ENCODE measurements around the gene PTGIR. TPM values are rescaled to one million over a fixed set of nuclear protein-coding genes. Genes with fewer than 3 reads are reported as not detected.
A peak's percentile ranks its signal among the peaks of the same experiment; 100 is the strongest.

The PTGIR gene
- 2.5 and 2.9 TPM in 2 replicates for total RNA-seq

GRCh38 chr19:46624958-46625661 is at the start of gene PTGIR:
PTGIR (minus strand) TSS chr19:46625089; CDS start chr19:46624225, 864 bp downstream.
- H3K9me3 ChIP-seq (ENCODE audit: low read depth, low read length): no peaks in the 10 kb centered on the region
- no peaks in the 10 kb centered on the region for H3K36me3 ChIP-seq (ENCODE audit: insufficient read depth, low read length)
- peaks cover 16% of the 10 kb centered on the region for H3K79me2 ChIP-seq (ENCODE audit: insufficient read depth, low read length)
- peak within 1 kb of the TSS; percentile 65 for H3K4me3 ChIP-seq (ENCODE audit: insufficient read depth, low read length)
- peaks cover 44% of the 10 kb centered on the region for H3K4me1 ChIP-seq (ENCODE audit: insufficient read depth, low read length)
- peak within 1 kb of the TSS; percentile 87 for H3K4me2 ChIP-seq (ENCODE audit: insufficient read depth, low read length)
- peak within 1 kb of the TSS; percentile 92 for H2AFZ ChIP-seq (ENCODE audit: low read length)
- no peak for TF ChIP-seq CTCF (IDR thresholded peaks at IDR 0.05; ENCODE audit: extremely low read depth, low read depth, low read length)
- H3K27me3 ChIP-seq (ENCODE audit: insufficient read depth, low read length): no peaks in the 10 kb centered on the region
- DNase-seq (ENCODE audit: insufficient read length, low spot score, missing footprints): peak; percentile 96
- no peaks in the 10 kb centered on the region for H4K20me1 ChIP-seq (ENCODE audit: insufficient read depth, low read length)
- peak within 1 kb of the TSS; percentile 82 for H3K27ac ChIP-seq (ENCODE audit: low read depth, low read length)

GRCh38 chr19:46670813-46671212 is 45.9 kb upstream of the PTGIR start:
- Histone ChIP-seq H2AFZ (ENCODE audit: low read length) (no peak overlapping the region), H3K4me1 (ENCODE audit: insufficient read depth, low read length) (peaks cover 5% of the 10 kb centered on the region), H3K4me2 (ENCODE audit: insufficient read depth, low read length) (no peak overlapping the region), H3K79me2 (ENCODE audit: insufficient read depth, low read length) (no peaks in the 10 kb centered on the region), H4K20me1 (ENCODE audit: insufficient read depth, low read length) (no peaks in the 10 kb centered on the region), H3K4me3 (ENCODE audit: insufficient read depth, low read length) (no peak overlapping the region), H3K36me3 (ENCODE audit: insufficient read depth, low read length) (peaks cover 17% of the 10 kb centered on the region), H3K9me3 (ENCODE audit: low read depth, low read length) (no peaks in the 10 kb centered on the region), H3K27ac (ENCODE audit: low read depth, low read length) (no peak overlapping the region), H3K27me3 (ENCODE audit: insufficient read depth, low read length) (no peaks in the 10 kb centered on the region)
- DNase-seq (ENCODE audit: insufficient read length, low spot score, missing footprints): peak; percentile 82
- no peak for TF ChIP-seq CTCF (IDR thresholded peaks at IDR 0.05; ENCODE audit: extremely low read depth, low read depth, low read length)

GRCh38 chr19:46668662-46669061 is 43.8 kb upstream of the PTGIR start:
- H4K20me1 ChIP-seq (ENCODE audit: insufficient read depth, low read length): no peaks in the 10 kb centered on the region
- H3K36me3 ChIP-seq (ENCODE audit: insufficient read depth, low read length): peaks cover 7% of the 10 kb centered on the region
- H3K4me2 ChIP-seq (ENCODE audit: insufficient read depth, low read length): no peak overlapping the region
- no peak overlapping the region for H3K4me3 ChIP-seq (ENCODE audit: insufficient read depth, low read length)
- H3K4me1 ChIP-seq (ENCODE audit: insufficient read depth, low read length): peaks cover 5% of the 10 kb centered on the region
- no peak overlapping the region for H2AFZ ChIP-seq (ENCODE audit: low read length)
- H3K9me3 ChIP-seq (ENCODE audit: low read depth, low read length): no peaks in the 10 kb centered on the region
- H3K27me3 ChIP-seq (ENCODE audit: insufficient read depth, low read length): no peaks in the 10 kb centered on the region
- no peaks in the 10 kb centered on the region for H3K79me2 ChIP-seq (ENCODE audit: insufficient read depth, low read length)
- H3K27ac ChIP-seq (ENCODE audit: low read depth, low read length): no peak overlapping the region
- no peak for DNase-seq (ENCODE audit: insufficient read length, low spot score, missing footprints)
- TF ChIP-seq CTCF (IDR thresholded peaks at IDR 0.05; ENCODE audit: extremely low read depth, low read depth, low read length): no peak

GRCh38 chr19:46665072-46665471 is 40.2 kb upstream of the PTGIR start:
- no peak for TF ChIP-seq CTCF (IDR thresholded peaks at IDR 0.05; ENCODE audit: extremely low read depth, low read depth, low read length)
- Histone ChIP-seq H3K27ac (ENCODE audit: low read depth, low read length) (no peak overlapping the region), H3K9me3 (ENCODE audit: low read depth, low read length) (no peaks in the 10 kb centered on the region)

More at GRCh38 chr19:46665072-46665471, 40.2 kb upstream of the PTGIR start:
- H3K4me3 ChIP-seq (ENCODE audit: insufficient read depth, low read length): no peak overlapping the region
- DNase-seq (ENCODE audit: insufficient read length, low spot score, missing footprints): no peak
- no peaks in the 10 kb centered on the region for H3K36me3 ChIP-seq (ENCODE audit: insufficient read depth, low read length)
- H4K20me1 ChIP-seq (ENCODE audit: insufficient read depth, low read length): no peaks in the 10 kb centered on the region
- H2AFZ ChIP-seq (ENCODE audit: low read length): no peak overlapping the region
- H3K27me3 ChIP-seq (ENCODE audit: insufficient read depth, low read length): no peaks in the 10 kb centered on the region
- peaks cover 11% of the 10 kb centered on the region for H3K4me1 ChIP-seq (ENCODE audit: insufficient read depth, low read length)
- H3K79me2 ChIP-seq (ENCODE audit: insufficient read depth, low read length): no peaks in the 10 kb centered on the region
- no peak overlapping the region for H3K4me2 ChIP-seq (ENCODE audit: insufficient read depth, low read length)

All from osteoblast (primary cell).